ENCODE measurements around the gene ISG20.
"Not testable (repeated sequence)": the region's sequence is repeated elsewhere in the genome, so short reads cannot be mapped to it uniquely, and the experiment has no call there.

ISG20 gene

DNA sequence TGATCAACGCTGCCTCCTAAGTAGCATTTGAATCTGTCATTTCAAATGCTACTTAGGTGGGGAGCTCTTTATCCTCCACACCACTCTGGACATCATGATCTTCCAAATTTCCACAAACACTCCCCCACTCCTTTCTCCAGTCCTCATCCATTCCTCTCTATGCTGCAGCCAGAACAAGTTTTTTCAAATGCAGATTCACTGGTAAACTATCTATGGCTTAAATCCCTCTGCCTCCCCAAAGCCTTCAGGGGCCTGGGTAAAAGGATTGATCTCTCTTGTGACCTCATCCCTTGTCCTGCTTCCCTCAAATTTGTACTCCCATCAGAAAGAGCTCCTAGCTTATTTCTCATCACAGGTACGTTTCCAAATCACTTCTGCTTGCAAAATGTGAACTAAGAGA lies 19.0 kb upstream of the ISG20 start:
- DNase-seq = no peak

DNA sequence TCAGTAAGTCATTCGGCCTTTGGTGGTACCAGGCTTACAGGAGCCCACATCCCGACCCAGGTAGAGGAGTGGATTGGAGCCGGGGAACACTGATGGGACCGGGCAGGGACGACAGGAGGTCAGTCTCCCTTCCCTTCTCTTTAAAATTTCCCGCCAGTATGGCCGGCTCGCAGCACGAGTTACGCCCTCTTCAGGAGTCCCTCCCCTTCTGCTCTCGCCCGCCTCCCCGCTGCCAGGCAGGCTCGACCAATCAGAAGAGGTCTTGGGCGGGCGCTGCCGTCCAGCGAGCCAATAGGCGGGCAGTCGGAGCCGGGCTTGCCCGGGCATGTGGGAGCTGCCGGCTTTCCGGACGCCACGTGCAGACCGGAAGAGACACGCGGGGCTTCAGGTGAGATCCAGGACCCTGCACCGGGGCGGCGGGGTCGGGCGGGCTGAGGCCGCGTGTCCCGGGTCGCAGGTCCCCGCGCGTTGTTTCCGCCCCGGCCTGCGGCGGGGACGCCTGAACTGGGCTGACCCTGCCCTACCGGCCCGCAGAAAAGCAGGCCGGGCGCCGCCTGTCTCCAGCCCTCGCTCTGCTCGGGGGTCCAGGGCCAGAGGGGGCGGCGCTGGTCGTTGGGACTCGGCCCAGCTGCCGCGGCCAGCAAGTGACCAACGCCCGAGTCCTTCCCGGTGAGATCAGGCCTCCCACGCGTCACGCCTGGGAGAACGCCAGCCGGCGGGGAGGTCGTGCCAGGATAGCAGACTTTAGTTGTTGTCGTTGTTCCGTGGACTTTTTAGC lies 17.6 kb upstream of the ISG20 start, which contains the start of gene AEN:
Gene AEN, plus strand, starts transcription at position 346 of the 778 bp plus-strand sequence. CDS start 4,870 bp downstream, outside the sequence.
- DNase-seq = peak; percentile 74

DNA sequence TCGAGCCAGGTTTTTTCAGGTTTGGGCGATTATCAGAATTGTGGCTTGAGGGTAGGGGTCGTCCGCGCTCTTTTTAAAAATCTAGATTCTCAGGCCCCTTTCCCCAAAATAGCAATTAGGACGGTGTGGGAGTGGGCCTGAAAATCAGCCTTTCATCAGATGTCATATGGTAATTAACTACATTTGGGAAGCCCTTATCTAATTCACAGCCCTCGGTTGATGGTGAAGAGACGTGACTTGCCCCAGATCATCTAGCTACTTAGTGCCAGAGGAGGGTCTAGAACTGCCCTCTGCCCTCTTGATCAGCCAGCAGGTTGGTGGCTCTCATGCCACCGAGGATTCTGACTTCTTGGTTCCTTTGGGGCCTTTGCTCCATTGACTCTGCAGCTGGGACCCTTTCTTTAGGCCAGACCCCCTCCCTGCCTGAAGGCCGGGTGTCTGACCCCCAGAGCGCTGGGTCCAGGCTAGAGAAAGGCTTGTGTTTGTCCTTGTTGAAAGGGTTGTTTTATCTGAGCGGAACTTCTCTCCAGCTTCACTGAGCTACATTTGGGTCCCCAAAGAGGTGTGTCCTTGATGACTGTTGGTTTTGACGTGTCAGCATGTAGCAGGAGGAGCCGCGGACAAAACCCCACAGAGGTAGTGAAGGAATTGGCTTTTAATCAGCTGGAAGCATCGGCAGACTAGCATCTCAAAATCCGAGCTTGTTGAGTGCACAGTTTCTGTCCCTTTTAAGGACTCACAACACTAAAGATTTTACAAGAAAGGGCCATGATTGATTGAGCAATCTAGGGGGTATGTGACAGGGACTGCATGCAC lies 16.8 kb upstream of the ISG20 start:
- DNase-seq = no peak

DNA sequence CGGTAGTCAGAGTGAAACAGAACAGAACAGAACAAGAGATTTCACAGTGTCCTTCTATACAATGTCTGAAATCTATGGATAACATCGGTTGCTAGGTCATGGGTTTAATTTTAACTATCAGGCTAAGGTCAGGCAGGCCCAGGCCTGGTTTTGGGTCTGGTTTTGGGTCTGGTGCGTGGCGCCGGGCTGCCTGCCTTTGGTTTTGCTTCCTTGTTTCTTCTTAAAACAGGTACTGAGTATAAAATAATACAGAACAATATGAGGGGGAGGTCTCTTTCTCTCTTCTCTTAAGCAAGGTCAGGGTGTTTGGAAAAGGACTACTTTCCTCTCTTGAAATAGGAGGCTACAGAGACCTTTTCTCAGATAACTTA lies 16.2 kb upstream of the ISG20 start:
- DNase-seq = no peak

- no peak for DNase-seq
These were observed 15.8 kb upstream of the ISG20 start for GRCh38 chr15:88623061-88623460.

GRCh38 chr15:88623632-88624031 lies 15.2 kb upstream of the ISG20 start:
- no peak for DNase-seq

GRCh38 chr15:88624156-88624970 lies 14.5 kb upstream of the ISG20 start:
- DNase-seq = no peak

- no peak for DNase-seq
These were observed 13.8 kb upstream of the ISG20 start for GRCh38 chr15:88624971-88625490.

DNA sequence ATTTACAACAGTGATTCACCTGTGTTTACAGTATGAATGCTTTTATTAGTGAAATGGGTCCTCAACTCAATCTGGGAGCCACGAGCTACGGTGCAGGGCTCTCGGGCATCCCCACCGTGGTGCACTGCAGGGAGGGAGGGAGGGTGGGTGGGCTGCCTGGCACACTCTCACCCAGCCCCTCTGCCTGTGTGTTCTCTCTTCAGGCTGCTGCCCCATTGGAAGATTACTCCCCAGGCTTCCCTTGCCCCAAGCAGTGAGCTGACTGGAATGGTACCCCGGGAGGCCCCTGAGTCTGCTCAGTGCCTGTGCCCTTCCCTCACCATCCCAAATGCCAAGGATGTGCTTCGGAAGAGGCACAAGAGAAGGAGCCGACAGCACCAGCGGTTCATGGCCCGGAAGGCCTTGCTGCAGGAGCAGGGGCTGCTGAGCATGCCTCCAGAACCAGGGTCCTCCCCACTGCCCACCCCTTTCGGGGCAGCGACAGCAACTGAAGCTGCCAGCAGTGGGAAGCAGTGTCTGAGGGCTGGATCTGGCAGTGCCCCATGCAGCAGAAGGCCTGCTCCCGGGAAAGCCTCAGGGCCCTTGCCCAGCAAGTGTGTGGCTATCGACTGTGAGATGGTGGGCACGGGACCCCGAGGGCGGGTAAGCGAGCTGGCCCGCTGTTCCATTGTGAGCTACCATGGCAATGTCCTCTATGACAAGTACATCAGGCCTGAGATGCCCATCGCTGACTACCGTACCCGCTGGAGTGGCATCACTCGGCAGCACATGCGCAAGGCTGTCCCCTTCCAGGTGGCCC lies 12.7 kb upstream of the ISG20 start:
- no peak for DNase-seq

GRCh38 chr15:88627463-88627862 lies 11.4 kb upstream of the ISG20 start:
- DNase-seq = no peak

DNA sequence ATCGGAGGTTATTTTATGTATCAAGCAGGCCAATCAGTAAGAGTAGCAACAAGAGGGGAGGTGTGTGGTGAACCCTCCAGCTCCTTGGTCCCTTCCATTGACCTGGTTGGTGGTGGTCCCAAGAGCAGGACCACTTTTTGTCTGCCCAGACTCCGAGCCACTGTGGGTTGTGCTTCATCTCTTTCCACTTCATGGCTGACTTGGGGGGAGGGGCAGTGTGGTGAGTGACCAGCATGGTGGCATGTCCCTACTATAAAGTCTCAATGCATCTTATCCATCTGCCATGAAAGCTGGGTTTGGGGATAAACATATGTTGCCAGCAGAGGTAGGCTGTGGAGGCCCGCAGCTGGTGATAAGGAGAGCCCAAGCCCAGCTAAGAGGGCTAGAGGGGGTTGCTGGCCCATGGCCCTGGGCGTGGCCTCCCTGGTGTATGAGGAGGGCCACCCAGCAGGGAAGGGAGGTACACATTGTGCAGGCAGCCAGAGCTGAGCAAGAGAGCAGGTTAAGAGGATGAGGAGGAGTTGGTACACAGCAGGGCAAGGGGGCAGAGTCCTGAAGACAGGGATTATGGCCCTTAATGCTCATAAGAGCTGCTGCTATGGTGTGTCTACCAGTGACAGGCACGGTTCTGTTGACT lies 10.7 kb upstream of the ISG20 start:
- DNase-seq = no peak

DNA sequence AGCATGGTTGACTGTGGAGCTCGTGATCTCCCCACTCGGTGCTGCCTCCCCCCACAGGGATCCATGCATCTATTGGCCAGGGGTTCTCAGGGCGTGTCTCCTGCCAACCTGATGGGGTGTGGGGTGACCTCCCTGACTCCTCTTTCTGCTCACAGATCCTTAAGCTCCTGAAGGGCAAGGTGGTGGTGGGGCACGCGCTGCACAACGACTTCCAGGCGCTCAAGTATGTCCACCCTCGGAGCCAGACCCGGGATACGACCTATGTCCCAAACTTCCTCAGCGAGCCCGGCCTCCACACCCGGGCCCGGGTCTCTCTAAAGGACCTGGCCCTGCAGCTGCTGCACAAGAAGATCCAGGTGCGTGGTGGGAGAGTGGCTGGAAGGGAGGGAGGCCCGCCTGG lies 9.7 kb upstream of the ISG20 start:
- no peak for DNase-seq

GRCh38 chr15:88630141-88630721 lies 8.6 kb upstream of the ISG20 start:
- DNase-seq = no peak

DNA sequence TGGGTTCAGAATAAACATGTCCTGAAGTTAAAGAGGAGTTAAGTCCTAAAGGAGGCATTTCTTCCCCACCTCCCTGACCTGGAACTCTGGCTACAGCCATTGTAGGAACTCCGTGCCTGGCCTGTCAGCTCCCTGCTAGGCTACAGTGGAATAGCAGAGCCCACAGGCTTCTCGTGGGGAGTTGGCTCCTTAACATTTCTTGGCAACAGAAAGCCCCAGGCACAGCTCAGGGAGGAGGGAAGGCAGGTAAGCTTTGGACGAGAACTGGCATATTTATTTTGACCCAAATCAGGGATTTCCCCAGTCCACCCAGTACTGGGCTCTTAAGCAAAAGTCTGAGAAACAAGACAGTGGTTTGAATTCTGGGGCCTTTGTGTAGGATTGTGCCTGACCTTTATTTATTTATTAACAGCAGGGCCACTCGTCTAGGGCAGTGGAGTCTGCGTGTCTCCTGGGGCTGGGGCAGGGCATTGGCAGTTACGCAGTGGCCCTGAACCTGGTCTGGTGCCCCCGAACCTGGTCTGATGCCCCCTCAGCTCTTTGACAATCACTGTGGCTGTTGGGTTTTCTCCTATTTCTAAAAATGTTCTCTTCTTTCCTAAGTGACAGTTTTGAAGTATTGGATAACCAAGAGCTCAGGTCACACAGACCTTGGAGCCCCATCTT lies 7.9 kb upstream of the ISG20 start:
- DNase-seq = no peak

GRCh38 chr15:88631464-88632028 lies 7.3 kb upstream of the ISG20 start:
- DNase-seq = no peak

DNA sequence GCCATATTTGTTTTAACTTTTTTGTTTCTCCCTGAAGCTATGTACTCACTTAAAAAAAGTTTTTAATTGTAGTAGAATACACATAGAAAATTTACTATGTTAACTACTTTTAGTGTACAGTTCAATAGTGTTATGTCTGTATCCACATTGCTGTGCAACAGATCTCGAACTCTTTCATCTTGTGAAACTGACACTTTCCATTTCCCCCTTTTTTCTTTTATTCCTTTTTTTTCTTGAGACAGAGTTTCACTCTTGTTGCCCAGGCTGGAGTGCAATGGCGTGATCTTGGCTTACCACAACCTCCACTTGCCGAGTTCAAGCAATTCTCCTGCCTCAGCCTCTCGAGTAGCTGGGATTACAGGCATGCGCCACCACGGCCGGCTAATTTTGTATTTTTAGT lies 6.0 kb upstream of the ISG20 start:
- not testable (repeated sequence) for DNase-seq

GRCh38 chr15:88634449-88634848 lies 4.4 kb upstream of the ISG20 start:
- no peak for DNase-seq

GRCh38 chr15:88635318-88635717 lies 3.5 kb upstream of the ISG20 start:
- DNase-seq = no peak

- no peak for DNase-seq
These were observed 2.8 kb upstream of the ISG20 start for GRCh38 chr15:88636050-88636449.

DNA sequence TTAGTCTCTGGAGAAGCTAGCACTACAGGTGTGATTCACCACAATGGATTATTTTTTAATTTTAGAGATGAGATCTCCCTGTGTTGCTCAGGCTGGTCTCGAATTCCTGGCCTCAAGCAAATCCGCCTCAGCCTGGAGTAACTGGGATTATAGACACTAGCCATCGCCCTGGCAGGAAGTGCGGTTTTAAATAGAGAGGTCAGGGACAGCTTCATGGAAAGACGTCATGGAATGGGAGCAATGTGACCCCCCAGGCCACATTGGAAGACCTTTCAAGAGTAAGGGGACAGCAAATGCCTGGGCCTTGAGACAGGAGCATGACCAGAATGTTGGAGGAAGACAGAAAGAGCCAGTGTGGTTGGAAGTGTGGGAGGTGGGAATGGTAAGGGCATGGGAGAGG lies 2.2 kb upstream of the ISG20 start:
- no peak for DNase-seq
